Measurements from ENCODE around the gene ROCK2.

Gene ROCK2

GRCh38 chr2:11196246-11196645 is 148.2 kb downstream of the ROCK2 start:
- no peak for DNase-seq (ENCODE audit: low spot score)
- in situ Hi-C loops (cut with MboI; ENCODE audit: low pct_unique_long_range_greater_than_20kb, low sequenced_read_pairs, unreplicated experiment): no loop called here
- TF ChIP-seq CTCF (IDR thresholded peaks at IDR 0.05; ENCODE audit: extremely low read depth, insufficient read depth, missing control alignments): no peak

- in situ Hi-C loops (cut with MboI; ENCODE audit: low pct_unique_long_range_greater_than_20kb, low sequenced_read_pairs, unreplicated experiment): no loop called here
- no peak for DNase-seq (ENCODE audit: low spot score)
- no peak for TF ChIP-seq CTCF (IDR thresholded peaks at IDR 0.05; ENCODE audit: extremely low read depth, insufficient read depth, missing control alignments)
Observed at GRCh38 chr2:11187731-11188130, 156.7 kb downstream of the ROCK2 start.

GRCh38 chr2:11187083-11187619 is 157.3 kb downstream of the ROCK2 start:
- in situ Hi-C loops (cut with MboI; ENCODE audit: low pct_unique_long_range_greater_than_20kb, low sequenced_read_pairs, unreplicated experiment): no loop called here
- no peak for TF ChIP-seq CTCF (IDR thresholded peaks at IDR 0.05; ENCODE audit: extremely low read depth, insufficient read depth, missing control alignments)

GRCh38 chr2:11186145-11186544 is 158.3 kb downstream of the ROCK2 start:
- TF ChIP-seq CTCF (IDR thresholded peaks at IDR 0.05; ENCODE audit: extremely low read depth, insufficient read depth, missing control alignments): no peak

More at GRCh38 chr2:11187083-11187619, 157.3 kb downstream of the ROCK2 start:
- no peak for DNase-seq (ENCODE audit: low spot score)

GRCh38 chr2:11182951-11183350 is 161.5 kb downstream of the ROCK2 start:
- DNase-seq (ENCODE audit: low spot score): no peak
- in situ Hi-C loops (cut with MboI; ENCODE audit: low pct_unique_long_range_greater_than_20kb, low sequenced_read_pairs, unreplicated experiment): no loop called here
- TF ChIP-seq CTCF (IDR thresholded peaks at IDR 0.05; ENCODE audit: extremely low read depth, insufficient read depth, missing control alignments): no peak

More at GRCh38 chr2:11186145-11186544, 158.3 kb downstream of the ROCK2 start:
- in situ Hi-C loops (cut with MboI; ENCODE audit: low pct_unique_long_range_greater_than_20kb, low sequenced_read_pairs, unreplicated experiment): no loop called here
- DNase-seq (ENCODE audit: low spot score): no peak

- in situ Hi-C loops (cut with MboI; ENCODE audit: low pct_unique_long_range_greater_than_20kb, low sequenced_read_pairs, unreplicated experiment): no loop called here
- TF ChIP-seq CTCF (IDR thresholded peaks at IDR 0.05; ENCODE audit: extremely low read depth, insufficient read depth, missing control alignments): no peak
Observed at GRCh38 chr2:11180653-11181052, 163.8 kb downstream of the ROCK2 start.

GRCh38 chr2:11179899-11180298 is 164.5 kb downstream of the ROCK2 start:
- DNase-seq (ENCODE audit: low spot score): no peak
- no peak for TF ChIP-seq CTCF (IDR thresholded peaks at IDR 0.05; ENCODE audit: extremely low read depth, insufficient read depth, missing control alignments)
- in situ Hi-C loops (cut with MboI; ENCODE audit: low pct_unique_long_range_greater_than_20kb, low sequenced_read_pairs, unreplicated experiment): no loop called here

More at GRCh38 chr2:11180653-11181052, 163.8 kb downstream of the ROCK2 start:
- no peak for DNase-seq (ENCODE audit: low spot score)
